GM21786 (cell line): ENCODE data around the gene ABHD2.

Experiments
- ATAC-seq: cut with Tn5 transposase; IDR thresholded peaks from one replicate; pipeline ENCODE4 v1.9.1; 2021; ENCODE audit not compliant: unreplicated experiment

The ABHD2 gene

GRCh38 chr15:89186803-89187202 is 98.5 kb downstream of the ABHD2 start:
- no peak for ATAC-seq

- no peak for ATAC-seq
These were observed 99.2 kb downstream of the ABHD2 start for GRCh38 chr15:89187301-89187985.

GRCh38 chr15:89187986-89188514 is 99.8 kb downstream of the ABHD2 start:
- no peak for ATAC-seq

- ATAC-seq: no peak
These were observed 103.9 kb downstream of the ABHD2 start for GRCh38 chr15:89192136-89192535.

GRCh38 chr15:89192766-89193165 is 104.5 kb downstream of the ABHD2 start:
- ATAC-seq: no peak

GRCh38 chr15:89194608-89195007 is 106.4 kb downstream of the ABHD2 start:
- ATAC-seq: no peak

GRCh38 chr15:89195836-89196235 is 107.6 kb downstream of the ABHD2 start:
- no peak for ATAC-seq

- ATAC-seq: no peak
These were observed 108.0 kb downstream of the ABHD2 start for GRCh38 chr15:89196241-89196640.

- no peak for ATAC-seq
These were observed 108.7 kb downstream of the ABHD2 start for GRCh38 chr15:89196994-89197393.

- no peak for ATAC-seq
These were observed 109.3 kb downstream of the ABHD2 start for GRCh38 chr15:89197503-89197971.

- no peak for ATAC-seq
These were observed 109.9 kb downstream of the ABHD2 start for GRCh38 chr15:89198196-89198595.

GRCh38 chr15:89198934-89199333 is 110.7 kb downstream of the ABHD2 start:
- no peak for ATAC-seq

GRCh38 chr15:89199746-89200145 is 111.5 kb downstream of the ABHD2 start:
- no peak for ATAC-seq

GRCh38 chr15:89200182-89200581 is 111.9 kb downstream of the ABHD2 start:
- ATAC-seq: no peak

GRCh38 chr15:89201465-89202005 is 113.3 kb downstream of the ABHD2 start:
- no peak for ATAC-seq

GRCh38 chr15:89203705-89204273 is 115.5 kb downstream of the ABHD2 start:
- no peak for ATAC-seq

- ATAC-seq: no peak
These were observed 117.8 kb downstream of the ABHD2 start for GRCh38 chr15:89205991-89206585.

GRCh38 chr15:89206908-89207331 is 118.7 kb downstream of the ABHD2 start:
- ATAC-seq: peak; percentile 88

- no peak for ATAC-seq
These were observed 120.0 kb downstream of the ABHD2 start for GRCh38 chr15:89208256-89208655.

GRCh38 chr15:89209057-89209456 is 120.8 kb downstream of the ABHD2 start:
- ATAC-seq: no peak

- no peak for ATAC-seq
These were observed 123.5 kb downstream of the ABHD2 start for GRCh38 chr15:89211678-89212170.

GRCh38 chr15:89215627-89216026 is 127.4 kb downstream of the ABHD2 start:
- no peak for ATAC-seq
